Cerebellar cortex (tissue), 1 donor: ENCODE data around the gene LMO1.
A peak's percentile ranks its signal among the peaks of the same experiment; 100 is the strongest.

Source experiments
- DNase-seq: peaks from one replicate; pipeline ENCODE4 v3.0.0-alpha.2; 2015; ENCODE audit warnings: low spot score

Gene LMO1

DNA sequence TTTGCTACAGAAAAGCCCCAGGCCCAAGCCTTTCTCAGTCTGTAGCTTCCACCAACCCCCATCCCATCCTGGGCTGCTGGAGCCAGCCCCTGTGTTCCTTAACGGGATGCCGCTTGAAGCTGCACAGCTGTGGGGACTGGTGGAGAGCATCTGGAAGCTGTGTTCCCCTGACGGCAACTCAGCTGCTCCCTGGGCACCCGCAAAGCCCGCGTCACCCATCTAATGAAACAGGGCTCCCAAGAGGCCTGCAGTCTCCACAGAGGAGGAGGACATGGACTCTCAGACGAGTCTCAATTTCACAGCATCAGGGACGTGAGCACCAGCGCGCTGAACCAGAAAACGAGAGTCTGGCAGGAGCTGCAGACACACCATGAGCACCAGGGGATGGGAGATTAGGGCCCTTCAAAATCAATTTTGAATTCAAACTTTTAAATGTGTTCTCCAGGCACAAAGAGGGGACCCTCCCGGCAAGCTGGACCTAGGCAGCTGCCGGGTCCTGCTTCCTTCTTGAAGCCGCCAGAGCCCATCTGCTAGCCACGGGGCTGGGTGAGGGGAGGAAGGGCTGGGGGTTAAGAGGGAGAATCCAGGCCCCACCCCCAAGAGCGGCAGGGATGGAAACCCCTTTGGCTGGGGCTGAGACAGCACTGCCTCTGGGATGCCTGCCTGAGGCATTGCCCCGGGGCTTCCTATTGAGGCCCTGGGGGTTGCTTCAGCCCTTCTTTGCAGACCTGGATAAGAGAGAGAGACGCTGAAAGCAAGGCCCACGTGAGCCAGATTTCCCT lies 21.0 kb downstream of the LMO1 start:
- no peak for DNase-seq

GRCh38 chr11:8242118-8242475 lies 21.6 kb downstream of the LMO1 start:
- DNase-seq: no peak

DNA sequence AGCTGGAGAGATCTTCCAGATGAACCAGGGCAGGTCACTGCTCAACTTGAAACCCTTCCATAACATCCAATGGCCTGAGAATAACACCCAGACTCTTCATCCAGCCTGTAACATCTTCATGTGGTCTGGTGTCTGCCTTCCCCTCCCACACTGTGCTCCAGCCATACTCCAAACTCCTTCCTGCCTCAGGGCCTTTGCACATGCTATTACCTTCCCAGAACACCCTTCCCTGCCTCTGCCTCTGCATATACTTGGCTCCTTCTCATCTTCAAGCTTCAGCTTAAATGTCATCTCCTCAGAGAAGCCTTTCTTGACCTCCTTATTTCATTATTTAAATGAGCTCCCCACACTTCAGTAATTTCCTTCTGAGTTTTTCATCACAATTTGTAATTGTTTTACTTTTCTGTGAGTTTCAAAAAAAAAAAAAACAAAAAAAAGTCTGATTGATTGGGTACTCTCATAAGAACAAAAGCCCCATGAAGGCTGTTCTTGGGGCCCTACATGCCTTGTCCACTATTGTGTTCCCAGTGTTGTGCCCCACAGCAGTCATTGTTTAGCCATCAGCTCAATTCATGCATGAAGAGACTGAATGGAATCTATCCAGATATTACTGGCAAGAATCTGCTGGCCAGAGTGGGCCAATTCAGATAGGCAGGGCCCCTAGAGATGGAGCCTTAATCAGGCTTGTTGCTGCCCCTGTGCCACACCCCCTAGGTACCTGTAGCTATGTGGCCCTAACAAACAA lies 22.1 kb downstream of the LMO1 start:
- DNase-seq: no peak

DNA sequence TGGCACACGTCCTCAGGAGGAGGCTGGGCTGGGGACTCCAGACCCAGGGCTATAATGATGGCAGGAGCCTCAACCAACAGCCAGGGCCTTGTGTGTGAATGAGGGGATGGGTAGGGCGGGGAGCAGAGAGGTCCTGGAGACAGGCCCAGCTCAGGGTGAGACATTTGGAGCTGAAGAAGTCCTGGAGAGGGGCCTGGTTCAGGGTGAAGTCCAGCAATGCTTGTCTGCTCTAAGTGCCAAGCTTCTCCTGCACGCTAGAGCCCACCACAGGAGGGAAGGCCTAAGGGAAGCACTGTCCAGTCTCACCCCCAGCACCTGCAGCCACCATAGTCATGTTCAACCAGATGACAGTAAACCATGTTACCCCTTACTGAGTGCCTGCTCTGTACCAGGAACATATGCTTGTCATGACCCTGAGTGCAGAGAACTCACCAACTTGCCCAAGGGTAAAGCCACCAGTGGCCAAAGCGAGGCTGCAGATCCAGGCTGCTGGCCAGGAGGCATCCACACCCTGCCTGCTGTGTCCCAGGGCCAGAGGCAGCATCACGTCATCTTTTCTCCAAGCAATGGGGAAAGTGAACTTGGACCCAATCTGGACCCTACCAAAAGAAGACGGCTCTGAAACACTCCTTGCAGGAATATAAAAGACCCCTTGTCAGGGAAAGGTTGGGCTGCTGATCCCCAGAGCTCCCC lies 24.0 kb downstream of the LMO1 start:
- DNase-seq: no peak

GRCh38 chr11:8239040-8239439 lies 24.6 kb downstream of the LMO1 start:
- no peak for DNase-seq

DNA sequence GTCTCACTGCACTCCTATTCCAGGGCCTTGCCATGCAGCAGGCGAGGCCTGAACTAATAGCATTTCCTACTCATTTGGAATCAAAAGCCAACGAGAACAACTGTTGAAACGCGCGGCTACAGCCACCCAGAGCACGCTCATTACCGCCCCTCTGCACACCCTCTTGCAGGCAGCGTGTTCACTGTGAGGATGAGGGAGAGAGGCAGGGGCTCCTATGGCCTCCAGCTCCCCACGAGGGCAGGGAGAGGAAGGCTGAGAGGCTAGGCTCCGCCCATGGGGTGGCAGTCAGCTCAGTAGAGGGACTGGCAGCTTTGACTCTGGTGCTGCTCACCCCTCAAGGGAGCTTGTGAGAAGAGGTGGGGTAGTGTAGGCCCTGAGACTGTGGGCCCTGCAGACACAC lies 26.2 kb downstream of the LMO1 start:
- no peak for DNase-seq

GRCh38 chr11:8235925-8236324 lies 27.8 kb downstream of the LMO1 start:
- DNase-seq: no peak

- no peak for DNase-seq
Observed at GRCh38 chr11:8234910-8235309, 28.8 kb downstream of the LMO1 start.

GRCh38 chr11:8234425-8234821 lies 29.3 kb downstream of the LMO1 start:
- DNase-seq: peak; percentile 11

- no peak for DNase-seq
Observed at GRCh38 chr11:8233691-8234424, 29.8 kb downstream of the LMO1 start.

DNA sequence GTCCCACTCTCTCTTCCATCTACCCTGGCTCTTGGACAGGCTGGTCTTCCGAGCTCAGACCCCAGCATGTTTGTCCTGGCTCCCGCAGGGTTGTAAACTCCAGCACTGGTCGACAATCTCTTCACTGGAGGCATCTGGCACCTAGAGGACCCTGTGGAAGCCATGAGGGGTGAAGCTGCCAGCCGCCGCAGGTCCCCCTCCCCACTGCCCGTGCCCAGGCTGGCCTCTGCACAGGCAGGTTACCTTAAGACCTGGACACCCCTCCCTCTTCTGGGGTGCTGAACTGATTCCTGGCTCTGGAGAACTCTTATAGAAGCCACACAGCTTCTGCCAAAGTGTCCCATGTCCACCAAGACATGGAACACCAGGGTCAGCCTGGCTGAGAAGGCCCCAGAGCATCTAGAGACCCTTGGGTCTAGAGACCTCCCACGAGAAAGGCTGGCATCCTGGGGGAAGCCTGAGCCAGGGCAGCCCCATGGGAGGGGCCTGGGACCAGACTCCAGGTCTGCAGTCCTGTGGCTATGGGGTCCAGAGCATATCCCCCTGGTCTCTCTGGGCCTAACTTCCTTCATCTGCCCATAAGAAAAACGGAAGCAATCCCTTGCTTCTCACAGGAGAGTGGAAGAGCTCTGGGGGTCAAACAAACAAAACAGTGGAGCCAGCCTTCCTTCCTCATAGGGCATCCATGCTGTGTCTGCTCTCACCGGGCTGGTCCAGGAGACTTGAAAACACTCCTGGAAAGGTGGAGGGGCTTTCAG lies 30.6 kb downstream of the LMO1 start:
- no peak for DNase-seq

GRCh38 chr11:8232414-8232813 lies 31.3 kb downstream of the LMO1 start:
- DNase-seq: no peak

GRCh38 chr11:8231979-8232378 lies 31.7 kb downstream of the LMO1 start:
- DNase-seq: no peak

- DNase-seq: no peak
Observed at GRCh38 chr11:8230921-8231847, 32.5 kb downstream of the LMO1 start.

DNA sequence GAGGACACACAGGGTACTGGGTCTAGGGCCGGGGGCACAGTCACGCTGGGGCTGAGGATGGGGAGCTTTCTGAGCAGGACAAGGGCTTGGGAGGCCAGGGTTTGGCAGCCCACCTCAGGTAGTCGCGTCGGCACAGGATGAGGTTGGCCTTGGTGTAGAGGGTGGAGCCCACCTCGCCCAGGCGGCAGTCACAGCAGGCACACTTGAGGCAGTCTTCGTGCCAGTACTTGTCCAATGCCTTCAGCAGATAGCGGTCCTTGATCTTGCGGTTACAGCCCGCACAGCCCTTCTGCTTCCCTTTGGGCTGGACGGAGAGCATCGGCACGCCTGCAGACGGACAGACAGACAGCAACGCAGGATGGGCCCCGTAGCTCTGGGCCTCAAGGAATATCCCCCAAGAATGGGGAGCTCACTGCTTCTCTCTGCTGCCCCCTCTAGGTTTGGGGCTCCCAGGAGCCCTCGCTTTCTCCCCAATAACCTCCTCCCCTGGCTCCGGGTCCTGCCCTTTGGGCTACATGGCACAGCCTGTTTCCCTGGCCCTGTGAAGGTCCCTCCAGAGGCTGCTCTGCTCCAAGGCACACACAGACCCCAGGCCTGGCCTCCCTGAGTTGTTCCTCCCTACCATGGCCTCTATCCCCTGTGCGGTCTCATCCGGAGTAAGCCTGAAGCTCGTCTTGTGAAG lies 33.4 kb downstream of the LMO1 start:
- no peak for DNase-seq

- DNase-seq: peak; percentile 11
Observed at GRCh38 chr11:8229299-8230177, 34.1 kb downstream of the LMO1 start.

GRCh38 chr11:8228231-8228630 lies 35.4 kb downstream of the LMO1 start:
- DNase-seq: no peak

DNA sequence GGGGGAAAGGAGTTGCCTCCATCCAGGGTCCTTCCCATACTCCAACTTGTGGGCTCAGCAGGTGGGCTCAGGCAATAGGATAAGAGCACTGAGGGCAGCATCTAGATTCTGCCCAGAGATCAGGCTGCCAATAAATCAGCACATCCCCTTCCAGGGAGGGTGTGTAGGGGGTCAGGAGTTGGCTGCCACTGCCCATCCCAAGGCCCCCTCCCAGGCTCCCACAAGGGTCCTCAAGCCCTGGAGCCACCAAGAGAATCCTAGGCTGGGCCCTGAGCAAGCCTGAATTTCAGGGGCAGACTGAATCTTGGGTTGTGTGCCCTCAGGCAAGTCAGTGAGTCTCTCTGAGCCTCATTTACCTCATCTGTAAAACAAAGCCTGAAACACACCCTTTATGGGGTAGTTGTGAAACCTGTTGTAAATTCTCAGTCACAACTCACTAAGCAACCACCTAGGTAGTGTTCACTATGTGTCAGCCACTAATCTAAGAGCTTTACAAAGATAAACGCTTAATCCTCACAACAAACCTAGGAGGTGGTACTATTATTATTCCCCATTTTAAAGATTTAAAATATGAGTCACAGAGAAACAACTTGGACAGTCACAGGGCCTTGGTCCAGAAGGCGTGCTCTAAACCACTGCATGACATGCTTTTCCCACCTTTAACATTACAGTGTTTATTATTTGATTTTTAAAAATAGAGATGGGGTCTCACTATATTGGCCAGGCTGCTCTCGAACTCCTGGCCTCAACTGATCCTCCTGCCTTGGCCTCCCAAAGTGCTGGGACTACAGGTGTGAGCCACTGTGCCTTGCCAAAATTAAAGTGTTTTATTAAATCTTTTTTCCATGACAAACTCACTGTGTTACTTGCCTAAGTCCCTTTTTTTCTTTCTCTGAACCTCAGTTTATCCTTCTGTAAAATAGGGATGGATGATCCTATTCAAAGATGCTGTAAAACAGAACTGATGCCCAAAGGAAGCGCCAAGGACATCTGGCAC lies 36.2 kb downstream of the LMO1 start:
- no peak for DNase-seq
